GM19025 (cell line): ENCODE measurements around the gene RFNG.

Experiments used
- ATAC-seq: cut with Tn5 transposase; IDR thresholded peaks from one replicate; pipeline ENCODE4 v1.9.1; 2021; ENCODE audit warnings: mild to moderate bottlenecking, low read depth, moderate library complexity; ENCODE audit not compliant: unreplicated experiment

Gene RFNG

DNA sequence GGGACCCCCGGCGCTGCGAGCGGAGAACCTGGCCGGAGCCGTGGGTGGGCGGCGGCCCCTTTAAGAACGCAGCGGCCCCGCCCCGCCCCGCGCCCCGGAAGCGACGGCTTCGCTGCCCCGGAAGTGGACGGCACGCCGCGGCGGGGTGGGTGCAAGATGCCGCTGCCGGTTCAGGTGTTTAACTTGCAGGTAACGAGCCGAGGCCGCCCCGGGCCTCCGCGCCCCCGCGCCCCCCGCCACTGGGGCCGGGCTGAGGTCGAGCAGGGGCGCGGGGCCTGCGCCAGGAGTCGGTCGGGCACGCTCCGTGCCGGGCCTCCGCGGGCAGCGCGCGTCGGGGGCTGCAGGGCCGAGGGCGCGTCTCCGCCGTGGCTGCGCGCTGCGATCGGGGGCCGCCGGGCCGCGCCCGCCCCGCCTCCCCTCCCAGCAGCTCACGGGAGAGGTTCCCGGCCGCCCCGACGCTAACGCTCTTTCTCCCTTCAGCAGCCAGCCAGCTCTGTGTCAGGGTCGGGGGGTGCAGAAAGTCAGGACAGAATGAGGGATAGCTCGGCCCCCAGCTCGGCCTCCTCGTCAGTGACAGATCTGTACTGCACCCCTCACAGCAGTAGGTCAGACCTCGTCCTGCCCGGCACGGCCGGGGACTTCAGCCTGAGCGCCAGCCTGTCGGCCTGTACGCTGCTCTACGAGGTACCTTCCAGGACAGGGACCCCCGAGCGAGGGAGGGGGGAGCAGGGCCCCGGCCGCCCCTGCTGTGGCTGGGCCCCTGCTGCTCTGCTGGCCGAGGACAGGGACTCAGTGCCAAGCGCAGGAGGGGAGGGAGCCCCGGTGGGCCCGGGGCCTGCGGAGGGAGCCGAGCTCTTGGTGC lies at the start of gene RFNG, which contains the start of gene GPS1:
RFNG (minus strand) TSS at position 36 of the 862 bp plus-strand sequence. CDS start 45 bp downstream, outside the sequence.
GPS1 (plus strand) TSS at position 123 of the 862 bp plus-strand sequence; CDS start at position 157, 34 bp downstream.
- ATAC-seq: peak; percentile 70

- no peak for ATAC-seq
Observed at GRCh38 chr17:82101301-82101715, 49.7 kb upstream of the RFNG start.

GRCh38 chr17:82100502-82101298 lies 49.1 kb upstream of the RFNG start:
- no peak for ATAC-seq

GRCh38 chr17:82098939-82099763 lies 47.5 kb upstream of the RFNG start:
- peak; percentile 3 for ATAC-seq

DNA sequence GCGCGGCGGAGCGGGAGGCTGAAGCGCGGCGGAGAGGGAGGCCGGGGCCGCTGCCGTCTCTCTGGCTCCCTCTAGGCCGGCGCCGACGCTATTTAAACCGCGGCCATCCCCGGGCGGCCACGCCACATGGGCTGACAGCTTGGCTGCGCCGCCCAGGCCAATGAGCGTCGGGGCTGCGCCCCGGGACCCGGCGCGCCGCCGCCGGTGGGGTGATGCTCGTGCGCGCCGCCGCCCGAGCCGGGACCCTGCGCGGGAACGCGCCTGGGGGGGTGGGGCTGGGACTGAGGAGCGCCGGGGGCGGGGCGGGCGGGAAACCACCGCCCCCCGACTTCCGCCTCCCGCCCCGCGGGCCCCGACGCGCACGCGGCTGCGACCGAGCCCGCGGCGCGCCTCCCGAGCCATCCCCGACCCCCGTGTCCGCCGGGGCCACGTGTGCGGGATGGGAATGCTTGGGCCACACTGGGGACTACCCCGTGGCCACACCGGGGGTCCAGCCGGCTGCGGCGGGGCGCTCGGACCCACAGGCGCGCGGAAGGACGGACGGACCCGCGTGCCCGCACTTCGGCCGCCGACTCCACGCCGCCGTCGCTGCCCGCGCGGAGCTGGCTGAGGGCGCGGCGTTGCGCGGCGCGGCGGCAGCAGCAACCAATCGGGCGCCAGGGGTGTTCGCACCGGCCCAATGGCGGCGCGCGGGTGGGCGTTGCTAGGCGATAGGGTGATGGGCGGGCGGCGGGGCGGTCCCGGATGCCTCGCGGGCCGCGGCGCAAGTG lies 46.7 kb upstream of the RFNG start, which contains the start of gene FASN:
FASN (minus strand) TSS at position 68 of the 770 bp plus-strand sequence. CDS start 1,791 bp downstream, outside the sequence.
- ATAC-seq: peak; percentile 69

DNA sequence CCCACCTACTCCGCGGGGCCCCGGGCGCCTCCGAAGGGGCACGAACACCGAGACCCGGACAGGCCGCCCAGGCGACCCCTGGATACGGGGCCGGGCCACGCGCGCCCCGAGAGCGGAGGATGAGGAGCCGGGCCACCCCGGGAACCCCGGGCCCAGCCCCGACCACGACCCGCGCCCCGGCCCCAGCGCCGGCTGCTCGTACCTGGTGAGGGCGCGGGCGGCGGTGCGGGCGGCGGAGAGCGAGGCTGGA lies 46.2 kb upstream of the RFNG start:
- no peak for ATAC-seq

- no peak for ATAC-seq
Observed at GRCh38 chr17:82097184-82097918, 45.7 kb upstream of the RFNG start.

DNA sequence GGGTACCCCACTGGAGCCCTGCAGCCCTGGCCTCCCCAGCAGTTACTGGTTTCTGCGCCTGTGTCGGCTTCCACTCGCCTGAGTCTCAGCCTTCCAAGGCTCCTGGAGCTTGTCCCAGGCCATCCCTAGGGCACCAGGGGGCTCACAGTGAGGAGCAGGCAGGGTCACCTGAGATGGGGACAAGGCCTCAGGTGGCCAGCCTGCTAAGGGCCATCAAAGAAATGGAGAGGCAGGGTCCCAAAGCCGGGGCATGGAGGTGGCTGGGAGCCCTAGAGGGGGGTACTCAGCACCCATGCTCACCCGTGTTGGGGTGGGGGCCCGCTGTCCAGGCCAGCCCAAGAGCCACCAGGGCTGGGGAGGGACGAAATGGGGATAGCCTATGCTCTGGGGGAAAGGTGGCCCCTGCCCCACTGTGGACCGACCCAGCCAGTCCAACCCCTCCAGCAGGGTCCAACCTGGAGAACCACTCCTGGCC lies 45.1 kb upstream of the RFNG start:
- ATAC-seq: no peak

GRCh38 chr17:82095777-82096708 lies 44.4 kb upstream of the RFNG start:
- ATAC-seq: no peak

DNA sequence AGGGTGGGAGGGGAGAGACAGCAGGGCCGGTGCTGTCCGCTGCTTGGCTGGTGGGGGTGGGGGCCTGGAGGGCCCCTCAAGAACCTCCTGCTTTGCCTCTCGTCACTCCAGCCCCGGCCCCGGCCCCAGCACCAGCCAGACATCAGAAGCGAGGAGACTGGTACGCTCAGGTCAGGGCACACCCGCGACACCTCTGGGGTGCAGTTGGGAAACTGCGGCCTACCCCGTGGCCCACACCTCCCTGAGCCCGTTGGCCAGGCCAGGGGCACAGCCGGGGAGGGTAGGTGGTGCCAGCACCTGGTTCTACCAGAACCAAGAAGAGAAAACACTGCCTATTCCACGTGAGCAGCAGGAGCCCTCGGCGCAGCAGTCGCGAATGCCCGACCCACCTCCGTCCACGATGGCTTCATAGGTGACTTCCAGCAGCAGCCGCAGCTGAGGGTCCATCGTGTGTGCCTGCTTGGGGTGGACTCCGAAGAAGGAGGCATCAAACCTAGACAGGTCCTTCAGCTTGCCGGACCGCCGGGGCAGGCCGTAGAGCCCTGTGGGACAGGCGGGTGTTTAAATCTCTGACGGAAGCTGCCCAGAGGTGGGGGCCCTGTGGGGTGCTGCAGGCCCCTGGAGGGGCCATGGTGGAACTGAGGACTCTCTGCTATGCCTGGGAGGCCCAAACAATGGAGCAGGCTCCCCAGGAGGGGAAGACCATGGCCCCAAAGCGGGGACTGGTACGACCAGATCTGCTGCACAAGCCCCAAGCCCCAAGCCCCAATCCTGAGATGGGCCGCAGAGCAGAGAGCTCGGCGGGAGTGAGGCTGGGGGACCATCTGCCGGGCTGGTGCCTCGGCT lies 43.5 kb upstream of the RFNG start:
- ATAC-seq: no peak

- ATAC-seq: no peak
Observed at GRCh38 chr17:82092995-82093751, 41.6 kb upstream of the RFNG start.

DNA sequence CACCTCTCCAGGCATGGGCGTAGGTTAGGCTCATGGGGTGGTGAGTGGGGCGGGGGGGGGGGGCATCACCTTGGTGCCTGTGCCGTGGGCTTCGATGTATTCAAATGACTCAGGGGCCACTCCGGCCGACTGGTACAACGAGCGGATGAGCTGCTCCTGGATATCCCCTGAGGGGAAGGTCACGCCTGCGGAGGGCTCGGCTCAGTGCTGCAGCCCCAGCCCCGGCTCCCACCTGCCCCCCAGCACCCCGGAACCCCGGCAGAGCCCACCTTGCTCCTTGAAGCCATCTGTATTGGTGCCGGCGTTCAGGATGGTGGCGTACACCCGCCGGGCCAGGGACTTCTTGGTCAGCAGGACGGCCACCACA lies 41.0 kb upstream of the RFNG start:
- ATAC-seq: no peak

DNA sequence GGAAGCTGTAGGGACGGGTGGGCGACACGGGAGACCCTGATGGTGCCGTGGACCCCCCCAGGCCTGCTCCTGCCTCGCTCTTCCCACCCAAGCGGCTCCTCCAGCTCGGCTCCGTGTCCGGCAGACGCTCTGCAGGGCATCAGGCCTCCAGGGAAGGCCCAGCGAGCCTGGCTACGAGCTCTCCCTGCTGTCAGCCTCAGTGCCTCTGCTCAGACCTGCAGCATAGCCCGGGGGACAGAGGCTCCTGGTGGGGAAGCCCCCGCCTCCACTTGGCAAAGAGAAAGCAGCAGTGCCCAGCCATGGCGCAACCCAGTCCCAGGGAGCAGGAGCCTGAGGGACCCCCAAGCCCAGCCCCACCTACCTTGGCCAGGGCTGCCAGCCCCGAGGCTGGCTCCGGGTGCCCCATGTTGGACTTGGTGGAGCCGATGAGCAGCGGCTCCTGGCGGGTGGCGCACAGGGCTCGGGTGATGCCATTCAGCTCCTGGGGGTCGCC lies 40.5 kb upstream of the RFNG start:
- no peak for ATAC-seq

- ATAC-seq: no peak
Observed at GRCh38 chr17:82091264-82092066, 39.9 kb upstream of the RFNG start.

GRCh38 chr17:82090549-82091263 lies 39.1 kb upstream of the RFNG start:
- no peak for ATAC-seq
